ENCODE measurements around the gene KCNJ4.

GRCh38 chr22:38444783-38445182, 10.2 kb downstream of the KCNJ4 start:
- TF ChIP-seq CTCF (conservative IDR thresholded peaks at IDR 0.05 in 1 of 2, IDR thresholded peaks at IDR 0.05 in 1 of 2; ENCODE audit: extremely low read depth in 1 of 2, insufficient read depth in 1 of 2, low read depth in 1 of 2, low read length in 2 of 2), result no peak
- TF ChIP-seq EZH2 (IDR thresholded peaks at IDR 0.05; ENCODE audit: borderline replicate concordance, low read length), result no peak
